ENCODE data around the gene RPS6KA5.

DNA sequence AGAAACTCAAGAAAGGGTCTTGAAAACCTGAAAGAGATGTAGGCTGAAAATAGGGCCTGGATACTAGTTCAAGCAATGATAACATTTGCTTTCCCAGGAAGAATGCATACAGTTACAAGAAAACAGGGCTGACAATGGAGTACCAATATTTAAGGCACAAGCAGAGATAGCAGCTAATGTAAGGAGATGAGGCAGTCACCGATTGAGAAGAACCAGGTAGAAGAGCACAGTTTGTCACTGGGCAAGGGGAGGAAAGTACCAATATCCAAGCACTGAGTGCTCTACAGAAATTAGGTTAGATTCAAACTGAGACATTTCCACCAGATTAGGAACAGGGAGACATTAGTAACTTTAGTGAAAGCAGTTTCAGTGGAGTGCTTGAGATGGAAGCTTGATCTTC lies 19.9 kb downstream of the RPS6KA5 start:
- TF ChIP-seq POLR2A (IDR thresholded peaks at IDR 0.05): no peak
- TF ChIP-seq, protein P1, sequence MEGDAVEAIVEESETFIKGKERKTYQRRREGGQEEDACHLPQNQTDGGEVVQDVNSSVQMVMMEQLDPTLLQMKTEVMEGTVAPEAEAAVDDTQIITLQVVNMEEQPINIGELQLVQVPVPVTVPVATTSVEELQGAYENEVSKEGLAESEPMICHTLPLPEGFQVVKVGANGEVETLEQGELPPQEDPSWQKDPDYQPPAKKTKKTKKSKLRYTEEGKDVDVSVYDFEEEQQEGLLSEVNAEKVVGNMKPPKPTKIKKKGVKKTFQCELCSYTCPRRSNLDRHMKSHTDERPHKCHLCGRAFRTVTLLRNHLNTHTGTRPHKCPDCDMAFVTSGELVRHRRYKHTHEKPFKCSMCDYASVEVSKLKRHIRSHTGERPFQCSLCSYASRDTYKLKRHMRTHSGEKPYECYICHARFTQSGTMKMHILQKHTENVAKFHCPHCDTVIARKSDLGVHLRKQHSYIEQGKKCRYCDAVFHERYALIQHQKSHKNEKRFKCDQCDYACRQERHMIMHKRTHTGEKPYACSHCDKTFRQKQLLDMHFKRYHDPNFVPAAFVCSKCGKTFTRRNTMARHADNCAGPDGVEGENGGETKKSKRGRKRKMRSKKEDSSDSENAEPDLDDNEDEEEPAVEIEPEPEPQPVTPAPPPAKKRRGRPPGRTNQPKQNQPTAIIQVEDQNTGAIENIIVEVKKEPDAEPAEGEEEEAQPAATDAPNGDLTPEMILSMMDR (IDR thresholded peaks at IDR 0.05): no peak
